ENCODE measurements around the gene SLC51A.
A peak's percentile ranks its signal among the peaks of the same experiment; 100 is the strongest.
"Not testable (repeated sequence)": the region's sequence is repeated elsewhere in the genome, so short reads cannot be mapped to it uniquely, and the experiment has no call there.

The SLC51A gene

GRCh38 chr3:196244166-196244565 lies 27.8 kb downstream of the SLC51A start:
- DNase-seq = not testable (repeated sequence)

DNA sequence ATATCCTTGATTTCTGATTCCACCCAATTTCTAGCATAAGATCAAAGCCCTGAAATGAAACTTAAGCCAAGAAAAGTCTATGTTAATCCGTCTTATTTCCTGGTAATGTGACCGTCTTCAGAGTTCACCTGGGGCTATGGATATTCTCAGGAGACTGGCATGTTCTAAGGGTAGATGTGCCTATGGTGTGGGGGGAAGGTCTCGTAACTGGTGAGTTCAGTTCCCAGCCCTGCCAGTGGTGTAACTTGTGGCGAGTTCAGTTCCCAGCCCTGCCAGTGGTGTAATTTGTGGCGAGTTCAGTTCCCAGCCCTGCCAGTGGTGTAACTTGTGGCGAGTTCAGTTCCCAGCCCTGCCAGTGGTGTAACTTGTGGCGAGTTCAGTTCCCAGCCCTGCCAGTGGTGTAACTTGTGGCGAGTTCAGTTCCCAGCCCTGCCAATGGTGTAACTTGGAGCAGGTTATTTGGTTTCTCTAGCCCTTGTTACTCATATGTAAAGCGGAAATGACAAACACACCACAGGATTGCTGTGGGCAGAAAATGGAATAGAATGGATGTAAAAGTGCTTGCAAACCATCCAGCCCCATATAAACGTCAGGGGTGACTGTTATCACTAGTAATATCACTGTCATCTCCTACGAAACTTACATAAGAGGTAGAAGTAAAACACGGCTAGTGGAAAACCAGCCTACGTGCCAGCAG lies 30.4 kb downstream of the SLC51A start:
- no peak for DNase-seq

GRCh38 chr3:196251918-196252317 lies 35.6 kb downstream of the SLC51A start:
- no peak for DNase-seq

DNA sequence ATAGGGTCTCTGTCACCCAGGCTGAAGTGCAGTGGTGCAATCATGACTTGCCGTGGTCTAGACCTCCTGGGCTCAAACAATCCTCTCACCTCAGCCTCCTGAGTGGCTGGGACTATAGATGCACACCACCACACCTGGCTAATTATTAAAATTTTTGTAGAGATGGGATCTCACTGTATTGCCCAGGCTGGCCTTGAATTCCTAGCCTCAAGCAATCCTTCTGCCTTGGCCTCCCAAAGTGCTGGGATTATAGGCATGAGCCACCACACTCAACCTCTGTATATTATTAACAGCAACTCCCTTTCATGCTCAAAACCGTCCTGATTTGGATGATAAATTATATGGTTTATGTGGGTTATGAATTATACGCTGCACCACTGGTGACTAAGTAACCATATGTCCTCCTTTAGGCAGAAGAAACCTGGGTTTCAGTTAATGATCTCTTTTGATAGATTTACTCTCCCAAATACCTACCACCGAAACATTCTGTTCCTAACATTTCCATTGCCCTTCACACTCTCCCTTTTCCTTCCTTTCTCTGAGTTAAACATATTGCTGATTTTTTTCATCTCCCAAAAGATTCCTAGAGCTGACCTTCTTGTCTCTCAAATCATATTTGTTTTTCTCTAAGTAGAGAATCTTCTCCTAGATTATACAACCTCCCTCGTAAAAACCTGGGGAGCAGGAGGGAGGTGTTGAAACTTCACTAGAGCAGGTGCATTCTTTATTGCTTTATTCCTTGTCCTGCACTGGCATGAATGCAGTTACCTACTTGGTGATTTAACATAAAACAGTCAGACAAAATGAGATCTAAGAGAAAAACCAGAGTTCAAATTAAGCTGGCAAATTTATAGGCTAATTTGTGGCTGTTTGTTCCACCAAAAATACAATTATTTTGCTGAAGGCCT lies 38.3 kb downstream of the SLC51A start:
- DNase-seq = no peak

DNA sequence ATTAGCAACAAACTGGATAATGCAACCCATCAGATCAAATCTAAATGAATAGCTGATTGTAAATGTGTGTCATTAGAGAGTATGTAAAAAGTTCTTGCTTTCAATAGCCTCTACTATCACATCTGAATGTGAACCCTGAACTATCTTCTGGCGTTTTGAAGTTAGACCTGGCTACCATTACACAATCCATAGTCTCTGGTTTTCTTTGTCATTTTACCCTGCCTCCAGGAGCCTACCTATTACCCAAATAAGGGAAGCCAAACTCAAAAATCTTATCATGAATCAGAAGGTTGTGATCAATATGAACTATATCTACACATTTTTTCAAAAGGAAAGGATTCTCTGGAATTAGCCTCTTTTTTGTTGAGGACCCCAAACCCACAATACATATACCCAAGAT lies 39.4 kb downstream of the SLC51A start:
- DNase-seq = no peak

DNA sequence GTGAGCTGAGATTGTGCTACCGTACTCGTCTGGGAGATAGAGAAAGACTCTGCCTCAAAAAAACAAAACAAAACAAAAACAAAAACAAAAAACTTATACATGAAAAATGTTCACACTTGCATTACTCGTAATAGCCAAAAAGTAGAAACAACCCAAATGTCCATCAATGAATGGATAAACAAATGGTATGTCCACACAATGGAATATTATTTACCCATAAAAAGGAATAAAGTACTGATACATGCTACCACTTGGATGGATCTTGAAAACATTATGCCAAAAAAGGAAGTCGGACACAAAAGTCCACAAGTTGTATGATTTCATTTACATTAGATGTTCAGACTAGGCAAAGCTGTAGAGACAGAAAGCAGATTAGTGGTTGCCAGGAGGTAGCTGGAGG lies 44.5 kb downstream of the SLC51A start:
- DNase-seq = no peak

DNA sequence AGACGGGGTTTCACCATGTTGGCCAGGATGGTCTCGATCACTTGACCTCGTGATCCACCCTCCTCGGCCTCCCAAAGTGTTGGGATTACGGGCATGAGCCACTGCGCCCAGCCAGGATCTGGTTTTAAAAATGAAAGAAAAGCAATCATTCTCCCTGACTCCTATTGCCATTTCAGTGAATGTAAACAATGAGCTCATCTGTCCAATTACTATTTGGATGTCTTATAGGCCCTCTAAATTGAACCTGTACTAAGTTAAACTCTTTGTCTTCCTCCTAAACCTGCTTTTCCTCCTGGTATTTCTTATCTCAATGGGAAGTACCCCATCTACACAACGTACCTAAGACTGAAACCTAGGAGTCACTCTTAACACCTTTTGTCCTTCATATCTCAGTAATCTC lies 47.5 kb downstream of the SLC51A start:
- DNase-seq = no peak

- DNase-seq = no peak
These were observed 52.2 kb downstream of the SLC51A start for GRCh38 chr3:196268284-196269163.

- no peak for DNase-seq
These were observed 54.2 kb downstream of the SLC51A start for GRCh38 chr3:196270499-196270898.

- no peak for DNase-seq
These were observed 56.5 kb downstream of the SLC51A start for GRCh38 chr3:196272826-196273225.

DNA sequence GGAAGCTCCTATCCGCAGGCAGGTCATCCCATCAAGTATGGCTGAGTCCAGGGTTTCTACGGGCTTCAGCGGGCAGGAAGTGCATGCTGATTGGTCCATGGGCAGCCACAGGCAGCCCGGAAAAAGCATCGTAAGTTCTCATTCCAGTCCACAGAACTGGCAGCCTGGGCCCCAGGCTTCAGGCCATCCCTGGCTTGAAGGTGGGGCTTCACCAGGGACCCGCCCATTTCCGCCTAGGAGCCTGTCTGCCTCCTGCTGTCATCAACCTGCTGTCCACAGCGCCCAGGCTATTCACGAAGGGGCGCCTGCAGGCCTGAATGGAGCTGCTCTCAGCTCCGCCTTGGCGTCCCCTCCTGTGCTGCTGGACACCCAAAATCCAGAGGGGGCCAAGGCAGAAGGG lies 57.3 kb downstream of the SLC51A start:
- no peak for DNase-seq

GRCh38 chr3:196274585-196274984 lies 58.3 kb downstream of the SLC51A start:
- peak in 3 of 6 experiments; percentile 27 to 38 (median 36) for DNase-seq

- peak in 1 of 6 experiments; percentile 1 for DNase-seq
These were observed 58.8 kb downstream of the SLC51A start for GRCh38 chr3:196275126-196275525.

DNA sequence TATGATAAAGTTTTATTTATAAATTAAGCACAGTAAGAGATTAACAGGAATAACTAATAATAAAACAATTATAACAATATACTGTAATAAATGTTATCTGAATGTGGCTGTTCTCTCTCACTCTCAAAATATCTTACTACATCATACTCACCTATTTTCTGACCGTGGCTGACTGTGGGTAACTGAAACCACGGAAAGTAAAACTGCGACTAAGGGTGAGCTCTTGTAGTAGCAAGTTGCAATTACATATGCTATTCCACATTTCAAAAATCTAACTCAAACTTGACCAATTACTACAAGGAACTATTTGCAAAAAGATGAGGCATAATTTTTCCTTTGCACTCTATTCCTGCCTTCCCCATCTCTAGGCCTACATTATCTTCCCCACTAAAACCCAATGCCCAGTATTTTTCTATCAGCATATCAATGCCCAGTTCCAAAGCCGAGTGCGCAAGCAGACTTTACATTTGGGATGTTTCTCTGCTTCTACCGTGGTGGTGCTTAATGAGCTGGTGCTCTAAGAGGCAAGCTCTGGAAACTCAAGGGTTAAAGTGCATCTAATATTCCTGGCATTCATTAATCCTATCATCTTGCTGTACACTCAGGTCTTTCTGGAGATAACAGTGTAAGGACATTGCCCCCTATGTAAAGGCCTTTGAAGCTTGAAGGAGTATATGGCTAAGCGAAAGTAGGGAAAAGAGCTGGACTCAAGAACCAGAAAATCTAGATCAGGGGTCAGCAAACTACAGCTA lies 64.5 kb downstream of the SLC51A start:
- no peak for DNase-seq

GRCh38 chr3:196281962-196282361 lies 65.6 kb downstream of the SLC51A start:
- DNase-seq = no peak
